HG03196 (cell line): ENCODE results near the gene TTLL8.
"Not testable (repeated sequence)": the region's sequence is repeated elsewhere in the genome, so short reads cannot be mapped to it uniquely, and the experiment has no call there.

Source experiments
- ATAC-seq: cut with Tn5 transposase; IDR thresholded peaks from one replicate; pipeline ENCODE4 v1.9.1; 2021; ENCODE audit not compliant: unreplicated experiment

The TTLL8 gene

DNA sequence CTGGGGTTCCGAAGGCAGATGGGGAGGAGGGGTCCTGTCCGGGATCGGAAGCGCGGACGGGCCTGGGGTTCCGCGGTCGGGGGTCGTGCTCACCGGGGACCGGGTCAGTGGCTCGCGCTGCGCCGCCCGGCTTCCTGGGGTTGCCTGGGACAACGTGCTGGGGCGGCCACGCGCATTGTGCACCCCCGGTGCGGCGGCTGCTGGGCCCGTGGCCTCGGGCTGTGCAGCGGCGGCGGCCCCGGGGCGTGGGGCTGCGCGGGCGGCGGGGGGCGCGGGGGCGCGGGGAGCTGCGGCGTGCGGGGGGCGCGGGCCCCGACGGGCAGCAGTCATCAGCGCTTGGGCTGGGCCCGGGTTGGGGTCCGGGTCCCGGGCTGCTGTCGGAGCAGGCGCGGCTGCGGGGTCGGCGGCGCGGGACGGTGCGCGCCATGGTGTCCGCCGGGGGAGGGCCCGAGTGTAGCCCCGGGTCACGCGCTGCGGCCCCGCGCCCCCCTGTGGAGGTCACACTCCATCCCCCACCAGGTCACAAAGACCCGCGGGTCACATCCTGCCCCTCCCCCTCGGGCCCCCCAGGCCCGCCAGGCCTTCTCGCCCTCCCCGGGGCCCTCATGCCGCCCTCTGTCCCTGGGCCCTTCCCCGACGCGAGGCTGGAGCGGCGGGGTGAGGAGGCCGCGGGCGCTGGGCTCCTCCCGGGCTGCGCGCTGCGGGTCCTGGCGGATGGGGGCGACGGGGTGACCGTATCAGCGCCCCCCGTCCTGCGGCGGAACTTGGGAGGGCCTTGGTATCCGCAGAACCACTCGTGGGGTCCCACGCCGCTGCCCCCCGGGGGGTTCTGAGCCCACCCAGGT is at the start of gene TTLL8:
Gene TTLL8, minus strand, starts transcription at position 238 of the 845 bp plus-strand sequence.
- no peak for ATAC-seq

- no peak for ATAC-seq
Observed at GRCh38 chr22:50107529-50107928, 49.4 kb upstream of the TTLL8 start.

- ATAC-seq: no peak
Observed at GRCh38 chr22:50105208-50106100, 47.4 kb upstream of the TTLL8 start.

- ATAC-seq: no peak
Observed at GRCh38 chr22:50104141-50104544, 46.0 kb upstream of the TTLL8 start.

- ATAC-seq: no peak
Observed at GRCh38 chr22:50102946-50103345, 44.8 kb upstream of the TTLL8 start.

- ATAC-seq: no peak
Observed at GRCh38 chr22:50101870-50102565, 43.9 kb upstream of the TTLL8 start.

DNA sequence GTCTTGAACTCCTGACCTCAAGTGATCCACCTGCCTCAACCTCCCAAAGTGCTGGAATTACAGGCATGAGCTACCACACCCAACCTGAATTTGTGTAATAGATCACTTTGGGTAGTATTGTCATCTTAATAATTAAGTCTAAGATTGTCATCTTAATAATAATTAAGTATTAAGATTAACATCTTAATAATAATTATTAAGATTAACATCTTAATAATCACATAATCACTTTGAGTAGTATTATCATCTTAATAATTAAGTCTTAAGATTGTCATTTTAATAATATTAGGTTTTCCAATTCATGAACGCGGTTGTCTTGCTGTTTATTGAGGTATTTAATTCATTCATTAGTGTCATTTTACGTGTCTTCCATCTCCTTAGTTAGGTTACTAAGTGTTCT is 40.0 kb upstream of the TTLL8 start:
- ATAC-seq: no peak

DNA sequence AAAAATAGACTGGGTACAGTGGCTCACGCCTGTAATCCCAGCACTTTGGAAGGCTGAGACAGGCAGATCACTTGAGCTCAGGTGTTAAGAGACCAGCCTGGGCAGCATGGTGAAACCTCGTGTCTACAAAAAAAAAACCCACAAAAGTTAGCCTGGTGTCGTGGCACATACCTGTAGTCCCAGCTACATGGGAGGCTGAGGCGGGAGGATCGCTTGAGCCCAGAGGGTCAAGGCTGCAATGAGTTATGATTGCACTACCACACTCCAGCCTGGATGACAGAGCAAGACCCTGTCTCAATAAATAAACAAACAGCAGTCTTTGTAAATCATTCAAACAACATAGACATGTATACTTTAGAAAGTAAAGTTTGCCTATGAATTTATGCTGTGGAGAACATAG is 34.2 kb upstream of the TTLL8 start:
- no peak for ATAC-seq

DNA sequence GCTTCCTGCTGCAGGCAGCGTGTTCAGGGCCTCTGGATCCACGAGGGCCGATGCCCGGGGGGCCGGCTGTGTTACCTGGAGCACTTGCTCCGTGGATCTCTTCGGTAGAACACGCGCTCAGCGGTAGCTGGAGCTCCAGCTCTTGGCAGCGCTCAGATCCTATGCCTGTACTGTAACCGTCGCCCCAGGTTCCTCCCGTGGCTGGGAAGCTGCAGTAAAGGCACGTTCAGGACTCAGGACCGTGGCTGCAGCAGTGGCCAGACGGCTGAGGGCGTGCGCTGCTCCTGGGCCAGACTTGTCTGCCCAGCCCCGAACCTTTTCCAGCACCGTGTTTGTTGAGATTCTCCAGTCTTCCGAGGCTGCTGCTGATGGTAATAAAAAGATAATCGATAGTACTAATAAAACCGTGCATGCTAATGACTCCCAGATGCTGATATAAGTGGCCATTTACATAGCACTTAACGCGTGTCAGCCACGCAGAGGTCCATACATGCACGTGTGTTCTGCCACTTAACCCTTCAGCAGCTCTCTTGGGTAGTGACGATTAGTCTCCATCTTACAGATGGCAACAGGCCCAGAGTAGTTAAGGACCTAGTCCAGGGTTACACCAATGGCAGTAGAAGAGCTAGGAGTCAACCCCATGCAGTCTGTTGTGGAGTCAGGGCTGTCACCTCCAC is 33.1 kb upstream of the TTLL8 start:
- ATAC-seq: no peak

DNA sequence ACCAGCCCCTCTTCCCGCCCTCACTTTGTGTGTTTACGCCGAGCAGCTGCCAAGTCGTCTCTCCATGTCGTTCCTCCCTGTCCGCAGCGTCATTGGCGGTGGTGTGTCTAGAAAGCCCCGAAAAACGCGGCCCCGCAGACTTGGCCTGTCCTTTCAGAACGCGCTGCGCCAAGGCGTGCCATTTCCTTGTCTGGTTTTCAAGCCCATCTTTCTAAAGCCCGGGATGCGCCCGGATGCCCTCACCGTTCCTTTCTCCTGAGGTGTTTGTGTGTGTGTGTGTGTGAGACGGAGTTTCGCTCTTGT is 32.3 kb upstream of the TTLL8 start:
- no peak for ATAC-seq

GRCh38 chr22:50089682-50090411 is 31.7 kb upstream of the TTLL8 start, which contains the start of gene MOV10L1:
Gene MOV10L1 (plus strand): TSS chr22:50090006. CDS start chr22:50090089, 83 bp downstream.
- no peak for ATAC-seq

DNA sequence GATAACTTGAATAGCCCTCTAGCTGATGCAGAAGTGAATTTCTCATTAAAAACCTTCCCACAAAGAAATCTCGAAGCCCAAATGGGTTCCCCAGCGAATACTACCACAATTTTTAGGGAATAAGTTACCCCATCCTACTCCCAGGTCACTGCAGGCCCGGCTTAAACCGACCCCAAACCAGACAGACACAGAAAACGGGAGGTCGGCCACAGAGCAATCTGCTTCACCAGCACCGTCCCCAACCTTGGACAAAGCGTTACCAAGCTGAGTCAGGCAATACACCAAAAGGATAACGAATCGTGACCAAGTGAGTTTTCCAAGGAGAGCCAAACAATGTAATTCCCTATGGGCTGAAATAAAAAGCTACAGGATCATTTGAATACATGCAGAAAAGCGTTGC is 31.1 kb upstream of the TTLL8 start:
- no peak for ATAC-seq

DNA sequence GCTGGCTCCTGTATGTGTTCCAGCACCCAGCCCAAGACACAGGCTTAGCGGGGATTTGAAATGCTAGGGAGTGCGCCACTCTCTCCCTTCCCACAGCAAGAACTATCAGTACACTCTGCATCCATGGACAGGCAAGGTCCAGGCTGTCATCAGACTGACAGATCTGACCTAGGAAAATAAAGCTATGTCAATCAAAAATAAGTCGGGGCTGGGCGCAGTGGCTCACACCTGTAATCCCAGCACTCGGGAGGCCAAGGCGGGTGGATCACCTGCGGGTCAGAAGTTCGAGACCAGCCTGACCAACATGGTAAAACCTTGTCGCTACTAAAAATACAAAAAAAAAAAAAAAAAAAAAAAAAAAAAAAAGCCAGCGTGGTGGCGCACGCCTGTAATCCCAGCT is 30.0 kb upstream of the TTLL8 start:
- ATAC-seq: no peak

DNA sequence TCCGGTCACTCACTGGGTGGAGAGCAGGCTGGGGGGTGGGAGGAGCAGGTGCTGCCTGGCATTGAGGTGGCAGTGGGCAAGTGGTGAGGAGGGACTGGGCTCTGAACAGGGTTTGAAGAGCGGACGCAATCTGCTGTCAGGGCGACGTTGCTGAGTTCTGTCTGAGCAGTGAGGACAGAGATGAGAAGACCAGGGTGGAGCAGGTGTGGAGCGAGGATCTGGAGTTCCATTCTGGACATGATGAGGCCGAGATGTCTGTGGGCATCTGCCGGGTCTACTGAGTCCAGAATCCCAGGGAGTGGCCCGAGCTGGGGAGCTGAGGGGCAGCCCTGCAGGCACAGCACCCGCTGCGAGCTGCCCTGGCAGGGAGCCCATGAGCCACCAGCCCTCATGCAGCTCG is 29.5 kb upstream of the TTLL8 start:
- no peak for ATAC-seq

GRCh38 chr22:50086975-50087374 is 28.9 kb upstream of the TTLL8 start:
- ATAC-seq: not testable (repeated sequence)

DNA sequence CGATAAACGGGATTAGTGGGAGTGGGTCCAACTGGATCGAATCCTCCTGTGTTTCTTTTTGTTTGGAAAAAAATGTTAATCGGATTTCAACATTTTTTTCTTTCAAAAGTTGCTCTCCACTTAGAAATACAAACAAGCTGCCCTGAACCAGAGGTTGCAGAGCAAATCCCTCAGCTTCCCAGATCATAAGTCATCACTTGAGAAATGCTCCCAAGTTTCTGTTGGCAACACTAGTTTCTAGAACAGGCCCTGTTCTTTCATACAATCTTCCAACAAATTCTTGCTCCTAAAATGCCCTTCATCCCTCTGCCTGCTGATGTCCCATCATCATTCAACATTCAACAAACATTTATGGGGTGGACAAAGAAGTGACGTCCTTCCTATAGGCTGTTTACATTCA is 28.4 kb upstream of the TTLL8 start:
- no peak for ATAC-seq

DNA sequence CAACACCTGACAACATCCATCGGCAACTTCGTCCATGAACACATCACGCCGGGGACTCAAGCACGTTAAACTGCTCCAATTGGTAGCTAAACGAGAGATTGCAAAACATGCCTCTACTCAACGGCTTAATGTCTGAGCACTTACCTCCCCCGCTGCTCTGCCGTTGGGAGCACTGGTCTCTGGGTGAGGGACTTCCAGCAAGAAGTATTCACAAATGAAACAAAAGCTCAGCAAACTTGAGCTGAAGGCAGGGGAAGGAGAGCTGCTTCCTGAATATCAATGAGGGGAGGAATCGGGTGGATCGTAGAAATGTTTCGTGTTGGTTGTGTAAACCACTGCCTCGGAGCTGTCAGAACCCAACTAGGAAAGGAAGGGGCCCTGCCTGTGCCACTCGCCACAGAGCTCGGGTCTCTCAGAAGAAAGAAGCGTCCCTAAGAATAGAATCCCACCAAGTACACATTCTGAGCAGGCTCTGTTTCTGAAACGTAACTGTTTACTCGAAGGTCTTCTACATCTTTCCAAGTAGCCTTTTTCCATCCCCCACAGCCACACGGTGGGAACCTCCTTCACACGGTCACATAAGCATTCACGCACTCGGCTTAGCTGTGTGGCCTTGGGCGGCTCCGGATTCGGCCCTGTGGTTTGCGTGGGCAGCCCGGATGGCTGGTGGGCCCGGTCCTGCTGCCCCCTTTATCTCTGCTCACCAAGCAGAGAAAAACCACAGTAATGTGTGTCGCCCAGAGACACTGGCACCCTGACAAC is 27.3 kb upstream of the TTLL8 start, which contains the start of gene MLC1:
Gene MLC1, minus strand, starts transcription at position 216 of the 762 bp plus-strand sequence. CDS start 524 bp downstream, outside the sequence.
- ATAC-seq: no peak

GRCh38 chr22:50084614-50085021 is 26.5 kb upstream of the TTLL8 start:
- no peak for ATAC-seq

DNA sequence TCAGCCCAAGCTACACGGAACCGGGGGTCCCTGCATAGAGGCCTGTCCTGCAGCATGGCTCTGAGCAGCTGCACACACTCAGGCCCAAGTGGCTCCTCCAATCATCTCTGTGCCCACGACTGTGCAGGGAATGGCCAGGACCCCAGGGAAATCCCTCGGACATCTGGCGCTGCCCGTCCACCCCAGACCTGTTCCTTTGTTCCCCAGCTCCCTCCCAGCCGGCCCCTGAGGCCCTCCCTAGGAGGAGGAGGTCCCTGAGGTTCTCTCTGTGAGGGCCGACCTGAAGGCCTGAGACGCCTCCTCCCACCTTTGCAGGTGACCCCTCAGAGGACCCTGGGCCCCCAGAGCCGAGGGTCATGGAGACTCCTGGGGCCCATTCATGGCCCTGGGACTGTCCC is 26.0 kb upstream of the TTLL8 start:
- ATAC-seq: no peak
